Glutamatergic neuron (in vitro differentiated cells): Measurements from ENCODE around the gene LRRN2. TPM values are rescaled to one million over a fixed set of nuclear protein-coding genes. Genes with fewer than 3 reads are reported as not detected.

Source experiments
- DNase-seq: peaks from one replicate; pipeline ENCODE4 v3.0.0; 2022
- H3K27ac Mint-ChIP-seq: one replicate; pipeline ENCODE4 v1.8.0; 2020; ENCODE audit warnings: mild to moderate bottlenecking, mixed read lengths, inconsistent platforms; ENCODE audit not compliant: unreplicated experiment
- H3K27me3 Mint-ChIP-seq: one replicate; pipeline ENCODE4 v1.8.0; 2020; ENCODE audit warnings: mild to moderate bottlenecking, moderate library complexity, mixed read lengths, inconsistent platforms; ENCODE audit not compliant: unreplicated experiment
- H3K36me3 Mint-ChIP-seq: one replicate; pipeline ENCODE4 v1.8.0; 2020; ENCODE audit warnings: mild to moderate bottlenecking, mixed read lengths, inconsistent platforms; ENCODE audit not compliant: unreplicated experiment
- H3K4me1 Mint-ChIP-seq: one replicate; pipeline ENCODE4 v1.8.0; 2020; ENCODE audit warnings: mild to moderate bottlenecking, low read depth, mixed read lengths, inconsistent platforms; ENCODE audit not compliant: unreplicated experiment
- H3K4me3 Mint-ChIP-seq: one replicate; pipeline ENCODE4 v1.8.0; 2020; ENCODE audit warnings: mild to moderate bottlenecking, mixed read lengths, inconsistent platforms; ENCODE audit not compliant: unreplicated experiment
- H3K9me3 Mint-ChIP-seq: one replicate; pipeline ENCODE4 v1.8.0; 2020; ENCODE audit warnings: mild to moderate bottlenecking, moderate library complexity, mixed read lengths, inconsistent platforms; ENCODE audit not compliant: unreplicated experiment
- total RNA-seq: library from RNA; stranded (reverse); fragmentation: NEBNext Ultra II Directional; extraction: Animal tissue kit (Norgen Biotek cat#: 25700); gene quantifications from one replicate; pipeline ENCODE4 v1.2.1, GENCODE V29; 2021; ENCODE audit not compliant: unreplicated experiment
- TF ChIP-seq, protein P1 (sequence below): fragments of 200-600 bp; sonication (generic); IDR thresholded peaks from one replicate; pipeline ENCODE4 v1.5.0; 2021; ENCODE audit not compliant: partially characterized antibody, unreplicated experiment

LRRN2 gene
- total RNA-seq, 1 donor from 2014 or later, result 6.9 TPM

DNA sequence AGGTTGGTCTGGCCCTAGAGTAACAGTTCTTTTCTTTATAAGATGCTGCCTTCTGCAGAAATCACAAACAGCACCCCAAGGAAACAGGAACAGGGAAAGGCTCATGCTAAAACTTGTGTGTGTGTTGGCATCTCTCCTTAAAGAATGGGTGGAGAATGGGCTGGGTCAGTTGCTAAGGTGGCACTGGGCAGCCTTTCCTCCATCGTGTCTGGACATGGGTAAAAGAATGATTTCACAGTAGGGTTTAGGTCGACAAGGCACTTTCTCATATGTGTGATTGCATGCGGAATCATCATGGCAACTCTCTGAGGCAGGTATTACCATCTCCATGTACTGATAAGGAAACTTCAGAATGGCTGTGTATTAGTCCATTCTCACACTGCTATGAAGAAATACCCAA is 40.3 kb downstream of the LRRN2 start:
- H3K9me3 Mint-ChIP-seq, result no peaks in the 10 kb centered on the region
- no peak overlapping the region for H3K27ac Mint-ChIP-seq
- H3K36me3 Mint-ChIP-seq, result no peaks in the 10 kb centered on the region
- H3K4me3 Mint-ChIP-seq, result no peak overlapping the region
- TF ChIP-seq, protein P1, sequence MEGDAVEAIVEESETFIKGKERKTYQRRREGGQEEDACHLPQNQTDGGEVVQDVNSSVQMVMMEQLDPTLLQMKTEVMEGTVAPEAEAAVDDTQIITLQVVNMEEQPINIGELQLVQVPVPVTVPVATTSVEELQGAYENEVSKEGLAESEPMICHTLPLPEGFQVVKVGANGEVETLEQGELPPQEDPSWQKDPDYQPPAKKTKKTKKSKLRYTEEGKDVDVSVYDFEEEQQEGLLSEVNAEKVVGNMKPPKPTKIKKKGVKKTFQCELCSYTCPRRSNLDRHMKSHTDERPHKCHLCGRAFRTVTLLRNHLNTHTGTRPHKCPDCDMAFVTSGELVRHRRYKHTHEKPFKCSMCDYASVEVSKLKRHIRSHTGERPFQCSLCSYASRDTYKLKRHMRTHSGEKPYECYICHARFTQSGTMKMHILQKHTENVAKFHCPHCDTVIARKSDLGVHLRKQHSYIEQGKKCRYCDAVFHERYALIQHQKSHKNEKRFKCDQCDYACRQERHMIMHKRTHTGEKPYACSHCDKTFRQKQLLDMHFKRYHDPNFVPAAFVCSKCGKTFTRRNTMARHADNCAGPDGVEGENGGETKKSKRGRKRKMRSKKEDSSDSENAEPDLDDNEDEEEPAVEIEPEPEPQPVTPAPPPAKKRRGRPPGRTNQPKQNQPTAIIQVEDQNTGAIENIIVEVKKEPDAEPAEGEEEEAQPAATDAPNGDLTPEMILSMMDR, result no peak
- DNase-seq, result no peak
- H3K4me1 Mint-ChIP-seq, result peaks cover 19% of the 10 kb centered on the region
- H3K27me3 Mint-ChIP-seq, result no peaks in the 10 kb centered on the region

DNA sequence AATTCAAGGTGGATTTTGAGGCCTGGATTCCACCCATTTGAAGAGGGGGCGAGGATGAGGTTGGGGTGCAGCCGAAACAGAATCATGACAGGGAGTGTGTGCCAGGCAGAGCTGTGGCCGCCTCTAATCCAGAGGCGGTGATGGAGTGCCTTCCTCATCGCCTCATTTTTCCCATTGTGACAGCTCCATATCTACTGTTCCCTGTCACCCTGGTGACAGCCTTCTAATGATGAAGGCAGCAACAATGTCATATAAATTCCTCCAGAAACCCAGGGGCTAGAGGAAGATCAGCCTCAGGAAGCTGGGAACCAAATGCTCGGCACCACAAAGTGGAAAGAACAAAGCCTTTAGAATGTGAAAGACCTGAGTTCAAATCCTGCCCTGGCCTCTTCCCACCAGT is 42.0 kb downstream of the LRRN2 start:
- H3K9me3 Mint-ChIP-seq, result no peaks in the 10 kb centered on the region
- DNase-seq, result no peak
- H3K36me3 Mint-ChIP-seq, result no peaks in the 10 kb centered on the region
- no peaks in the 10 kb centered on the region for H3K27me3 Mint-ChIP-seq
- no peak overlapping the region for H3K27ac Mint-ChIP-seq
- TF ChIP-seq, protein P1, result no peak
- no peak overlapping the region for H3K4me3 Mint-ChIP-seq
- peaks cover 14% of the 10 kb centered on the region for H3K4me1 Mint-ChIP-seq

DNA sequence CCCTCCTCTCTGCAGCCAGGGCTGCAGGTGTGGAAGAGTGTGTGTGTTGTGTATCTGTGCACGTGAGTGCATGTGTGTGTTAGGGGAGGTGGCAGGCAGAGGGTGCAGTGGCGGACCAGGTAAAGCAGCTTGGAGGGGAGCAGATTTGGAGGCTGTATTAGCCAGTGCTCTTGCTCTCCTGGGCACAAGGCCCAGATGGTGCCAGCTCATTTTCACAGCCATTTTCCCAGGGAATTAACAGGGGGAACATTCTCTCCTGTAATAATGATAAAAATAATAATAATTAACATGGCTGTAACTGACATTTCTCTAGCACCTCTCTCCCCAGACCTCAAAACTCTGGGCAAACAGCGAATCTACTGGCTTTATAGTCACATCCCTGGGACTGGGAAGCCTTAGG is 43.6 kb downstream of the LRRN2 start:
- no peaks in the 10 kb centered on the region for H3K27me3 Mint-ChIP-seq
- H3K4me3 Mint-ChIP-seq, result no peak overlapping the region
- no peak overlapping the region for H3K27ac Mint-ChIP-seq
- DNase-seq, result no peak
- no peaks in the 10 kb centered on the region for H3K9me3 Mint-ChIP-seq
- TF ChIP-seq, protein P1, result no peak
- no peaks in the 10 kb centered on the region for H3K36me3 Mint-ChIP-seq
- H3K4me1 Mint-ChIP-seq, result peaks cover 15% of the 10 kb centered on the region

DNA sequence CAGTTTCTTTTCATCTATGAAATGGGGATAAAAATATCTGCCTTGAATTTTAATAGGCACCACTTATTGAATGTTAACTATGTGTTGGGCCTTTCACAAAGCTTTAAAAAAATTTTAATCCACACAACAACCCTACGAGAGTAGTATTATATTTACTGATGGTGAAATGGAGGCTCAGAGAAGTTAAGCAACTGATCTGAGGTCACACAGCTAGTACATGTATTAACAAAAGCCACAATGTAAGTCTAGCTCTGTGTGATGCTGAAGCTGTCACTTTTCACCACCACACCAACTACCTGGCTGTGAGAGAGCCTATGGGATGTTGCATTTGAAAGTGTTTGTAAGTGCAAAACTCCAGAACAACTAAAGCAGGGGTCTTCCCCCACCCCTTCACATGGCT is 44.1 kb downstream of the LRRN2 start:
- DNase-seq, result no peak
- peaks cover 15% of the 10 kb centered on the region for H3K4me1 Mint-ChIP-seq
- H3K27ac Mint-ChIP-seq, result no peak overlapping the region
- TF ChIP-seq, protein P1, result no peak
- H3K4me3 Mint-ChIP-seq, result no peak overlapping the region
- no peaks in the 10 kb centered on the region for H3K36me3 Mint-ChIP-seq
- no peaks in the 10 kb centered on the region for H3K27me3 Mint-ChIP-seq
- no peaks in the 10 kb centered on the region for H3K9me3 Mint-ChIP-seq

DNA sequence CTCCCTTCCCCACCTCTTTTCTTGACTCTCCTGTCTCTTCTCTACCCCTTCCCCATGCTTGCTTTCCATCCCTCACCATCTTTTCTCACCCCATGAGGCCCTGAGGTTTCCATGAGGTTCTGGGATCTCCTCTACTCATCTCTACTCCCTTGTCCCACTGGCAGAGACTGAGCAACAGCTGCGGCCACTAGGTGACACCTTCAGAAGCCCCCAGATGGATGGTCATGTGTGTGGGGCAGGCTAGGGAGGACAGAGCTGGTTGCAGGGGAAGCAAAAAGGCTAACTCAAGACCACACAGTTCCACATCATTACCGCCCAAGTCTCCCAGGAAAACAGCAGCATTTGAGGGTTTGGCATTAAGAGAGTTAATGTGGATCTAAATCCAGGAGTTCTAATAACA is 45.0 kb downstream of the LRRN2 start:
- Mint-ChIP-seq H3K36me3 (no peaks in the 10 kb centered on the region), H3K4me3 (no peak overlapping the region), H3K4me1 (peaks cover 15% of the 10 kb centered on the region), H3K9me3 (peaks cover 2% of the 10 kb centered on the region), H3K27me3 (peaks cover 3% of the 10 kb centered on the region), H3K27ac (no peak overlapping the region)
- DNase-seq, result no peak
- TF ChIP-seq, protein P1, result no peak
